Upper lobe of left lung (tissue), 6 donors: Measurements from ENCODE around the gene DYRK1B. TPM values are rescaled to one million over a fixed set of nuclear protein-coding genes. Genes with fewer than 3 reads are reported as not detected.

ENCODE experiments used
- ATAC-seq, 2 donors: fragments of 200-7000 bp; cut with Tn5 transposase; one replicate each; pipeline ENCODE4 v1.9.1; 2022; ENCODE audit warnings: mild to moderate bottlenecking in 2 of 2, moderate library complexity in 2 of 2; ENCODE audit not compliant: low FRiP score in 2 of 2
- DNase-seq, 2 donors: peaks; one replicate each; pipeline ENCODE4 v3.0.0-alpha.2; 2019 to 2020
- H3K27ac ChIP-seq, 4 donors: fragments of 200-600 bp; sonication (generic); one replicate each; pipeline ENCODE4 v1.5.1; 2016 to 2019
- H3K27me3 ChIP-seq, 4 donors: fragments of 200-600 bp; sonication (generic); one replicate each; pipeline ENCODE4 v1.5.1; 2017 to 2019
- H3K36me3 ChIP-seq, 4 donors: fragments of 200-600 bp; sonication (generic); one replicate each; pipeline ENCODE4 v1.5.1; 2016 to 2019
- H3K4me1 ChIP-seq, 4 donors: fragments of 200-600 bp; sonication (generic); one replicate each; pipeline ENCODE4 v1.5.1; 2018 to 2019
- H3K4me3 ChIP-seq, 4 donors: fragments of 200-600 bp; sonication (generic); one replicate each; pipeline ENCODE4 v1.5.1; 2017 to 2019; ENCODE audit warnings: mild to moderate bottlenecking in 2 of 4, moderate library complexity in 1 of 4
- H3K9me3 ChIP-seq, 4 donors: fragments of 200-600 bp; sonication (generic); one replicate each; pipeline ENCODE4 v1.5.1; 2018 to 2019
- CTCF ChIP-seq, 6 experiments: fragments of 450-650 bp in 4 of 6; fragments of 200-600 bp in 2 of 6; sonication (generic) in 2 of 6; IDR thresholded peaks; one replicate each; pipeline ENCODE4 v1.5.1; 2016 to 2019; ENCODE audit warnings: antibody characterized with exemption in 6 of 6
- EP300 ChIP-seq, 4 donors: sonication (generic); formaldehyde crosslinking; IDR thresholded peaks; one replicate each; pipeline ENCODE4 v1.5.1; 2017; ENCODE audit warnings: antibody characterized with exemption in 4 of 4, control low read depth in 2 of 4
- POLR2A ChIP-seq, 4 donors: fragments of 450-650 bp; IDR thresholded peaks; one replicate each; pipeline ENCODE4 v1.5.1; 2016 to 2017; ENCODE audit warnings: antibody characterized with exemption in 4 of 4, mild to moderate bottlenecking in 2 of 4
- POLR2AphosphoS5 ChIP-seq, 2 donors: sonication (generic); formaldehyde crosslinking; IDR thresholded peaks; one replicate each; pipeline ENCODE4 v1.5.1; 2017; ENCODE audit warnings: antibody characterized with exemption in 2 of 2
- WGBS, 2 donors: methylation state at CpG; one replicate each; pipeline ENCODE4 v1.1.5; 2017 to 2018; 5-methylcytosine and 5-hydroxymethylcytosine counted together
- total RNA-seq, 6 donors: library from RNA; depleted of rRNA in 4 of 6; stranded (reverse); fragments of >200 nt in 4 of 6; gene quantifications; one replicate each; pipeline versions ENCODE4 v1.1.0 to v1.2.1, GENCODE V29; 2016 to 2021
- donor health status: DM: no; HTN: no; CAD: no; lungs with moderate emphysema.
- donor health status: DM: no; HTN: yes; CAD: no; lungs with severe emphysema.

Gene DYRK1B
- total RNA-seq, 6 donors from 2014 or later, result 14.6 to 33.6 (median 23.2) TPM

GRCh38 chr19:39823686-39824085, 10.3 kb downstream of the DYRK1B start:
- WGBS, 2 donors, result 22 to 29% methylated on average over 7 of the region's 7 CpGs
- peaks cover 7 to 26% (median 11%) of the 10 kb centered on the region in 4 donors for H3K4me1 ChIP-seq
- H3K9me3 ChIP-seq, result no peaks in the 10 kb centered on the region
- peak overlapping the region in 3 of 4 donors; percentile 75 to 82 (median 81) for H3K27ac ChIP-seq
- ATAC-seq (no peak), DNase-seq (no peak)
- H3K4me3 ChIP-seq, result peak overlapping the region; percentile 70 to 91 (median 78)
- no peaks in the 10 kb centered on the region for H3K27me3 ChIP-seq
- no peak for TF ChIP-seq EP300 (IDR thresholded peaks at IDR 0.05)
- peaks cover 17 to 35% (median 33%) of the 10 kb centered on the region in 4 donors for H3K36me3 ChIP-seq

DNA sequence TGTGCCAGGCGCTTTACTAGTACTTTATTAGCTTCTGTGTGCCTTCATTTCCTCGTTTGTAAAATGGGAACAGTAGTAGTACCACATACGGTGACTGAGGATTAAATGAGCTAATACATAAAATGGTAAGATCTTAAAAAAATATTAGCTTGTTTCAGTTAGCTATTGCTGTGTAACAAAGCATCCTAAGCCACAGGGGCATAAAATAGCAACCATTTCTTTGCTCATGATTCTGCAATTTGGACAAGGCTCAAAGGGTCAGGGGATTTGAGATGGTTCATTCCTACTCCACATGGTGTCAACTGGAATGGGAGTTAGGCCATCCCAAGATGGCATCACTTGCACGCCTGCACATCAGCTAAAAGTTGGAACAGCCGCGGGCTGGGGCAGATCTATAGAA, 13.3 kb downstream of the DYRK1B start:
- Histone ChIP-seq H3K4me3 (no peak overlapping the region), H3K27ac (no peak overlapping the region), H3K36me3 (peaks cover 0 to 13% (median 4%) of the 10 kb centered on the region in 4 donors), H3K27me3 (no peaks in the 10 kb centered on the region), H3K4me1 (peaks cover 7 to 26% (median 11%) of the 10 kb centered on the region in 4 donors), H3K9me3 (no peaks in the 10 kb centered on the region)
- ATAC-seq, result no peak
- WGBS, 2 donors, result 91 to 93% methylated on average over 6 of the region's 6 CpGs
- DNase-seq, result no peak
- no peak for TF ChIP-seq CTCF (IDR thresholded peaks at IDR 0.05)
- no peak for TF ChIP-seq POLR2AphosphoS5 (IDR thresholded peaks at IDR 0.05)
- TF ChIP-seq EP300 (IDR thresholded peaks at IDR 0.05), result no peak
- no peak for TF ChIP-seq POLR2A (IDR thresholded peaks at IDR 0.05)

- H3K27me3 ChIP-seq, result no peaks in the 10 kb centered on the region
- 88 to 90% methylated on average over 3 of the region's 3 CpGs for WGBS, 2 donors
- no peak overlapping the region for H3K27ac ChIP-seq
- TF ChIP-seq CTCF (IDR thresholded peaks at IDR 0.05) (no peak), POLR2A (IDR thresholded peaks at IDR 0.05) (no peak), EP300 (IDR thresholded peaks at IDR 0.05) (no peak), POLR2AphosphoS5 (IDR thresholded peaks at IDR 0.05) (no peak)
- H3K9me3 ChIP-seq, result no peaks in the 10 kb centered on the region
- H3K36me3 ChIP-seq, result peaks cover 0 to 8% (median 0%) of the 10 kb centered on the region in 4 donors
- DNase-seq, result no peak
- ATAC-seq, result no peak
- H3K4me1 ChIP-seq, result peaks cover 6 to 18% (median 7%) of the 10 kb centered on the region in 4 donors
- no peak overlapping the region for H3K4me3 ChIP-seq
Observed at GRCh38 chr19:39819786-39820185, 14.2 kb downstream of the DYRK1B start.

DNA sequence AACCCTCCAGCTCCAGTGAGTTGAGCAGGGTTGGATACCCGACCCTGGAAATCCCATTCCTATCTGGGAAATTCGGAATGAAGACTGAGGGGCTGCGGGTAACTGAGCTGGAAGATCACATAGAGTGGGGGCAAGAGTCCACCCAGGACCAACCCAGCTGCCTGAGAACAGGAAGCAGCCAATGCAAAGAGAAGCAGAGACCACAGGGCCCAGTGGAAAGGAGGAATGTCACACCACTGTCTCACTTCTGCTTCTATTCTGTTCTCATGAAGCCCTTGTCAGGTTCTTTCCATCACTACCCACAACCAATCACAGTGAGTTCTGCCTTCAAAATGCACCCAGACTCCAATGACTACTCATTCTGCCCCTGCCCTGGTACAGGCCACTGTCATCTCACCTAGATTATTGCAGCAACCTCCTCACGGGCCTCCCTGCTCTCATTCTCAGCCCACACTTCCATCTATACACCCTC, 15.3 kb downstream of the DYRK1B start:
- Histone ChIP-seq H3K36me3 (peaks cover 0 to 8% (median 0%) of the 10 kb centered on the region in 4 donors), H3K4me1 (peaks cover 3 to 10% (median 3%) of the 10 kb centered on the region in 4 donors), H3K27ac (no peak overlapping the region), H3K9me3 (no peaks in the 10 kb centered on the region), H3K4me3 (no peak overlapping the region), H3K27me3 (no peaks in the 10 kb centered on the region)
- DNase-seq (no peak), ATAC-seq (no peak)
- TF ChIP-seq CTCF (IDR thresholded peaks at IDR 0.05) (no peak), EP300 (IDR thresholded peaks at IDR 0.05) (no peak), POLR2AphosphoS5 (IDR thresholded peaks at IDR 0.05) (no peak), POLR2A (IDR thresholded peaks at IDR 0.05) (no peak)
- 79 to 86% methylated on average over 4 of the region's 4 CpGs for WGBS, 2 donors

GRCh38 chr19:39817888-39818561, 15.9 kb downstream of the DYRK1B start:
- WGBS, 2 donors, result 89 to 91% methylated on average over 12 of the region's 12 CpGs
- ATAC-seq, result no peak
- no peak for TF ChIP-seq POLR2AphosphoS5 (IDR thresholded peaks at IDR 0.05)
- no peak for TF ChIP-seq EP300 (IDR thresholded peaks at IDR 0.05)
- no peak for TF ChIP-seq POLR2A (IDR thresholded peaks at IDR 0.05)
- Histone ChIP-seq H3K27me3 (no peaks in the 10 kb centered on the region), H3K4me1 (peaks cover 0 to 4% (median 0%) of the 10 kb centered on the region in 4 donors), H3K36me3 (peaks cover 0 to 8% (median 0%) of the 10 kb centered on the region in 4 donors), H3K27ac (no peak overlapping the region), H3K4me3 (no peak overlapping the region), H3K9me3 (no peaks in the 10 kb centered on the region)
- no peak for DNase-seq
